ENCODE data around the gene NRP2. TPM values are rescaled to one million over a fixed set of nuclear protein-coding genes. Genes with fewer than 3 reads are reported as not detected.
A peak's percentile ranks its signal among the peaks of the same experiment; 100 is the strongest.

NRP2 gene
- total and polyA plus RNA-seq, 2 of the 13 experiments (the other 11 are each of a cell fraction or from before 2014, with no cell fraction given) = 0.65 to 1.4 TPM

DNA sequence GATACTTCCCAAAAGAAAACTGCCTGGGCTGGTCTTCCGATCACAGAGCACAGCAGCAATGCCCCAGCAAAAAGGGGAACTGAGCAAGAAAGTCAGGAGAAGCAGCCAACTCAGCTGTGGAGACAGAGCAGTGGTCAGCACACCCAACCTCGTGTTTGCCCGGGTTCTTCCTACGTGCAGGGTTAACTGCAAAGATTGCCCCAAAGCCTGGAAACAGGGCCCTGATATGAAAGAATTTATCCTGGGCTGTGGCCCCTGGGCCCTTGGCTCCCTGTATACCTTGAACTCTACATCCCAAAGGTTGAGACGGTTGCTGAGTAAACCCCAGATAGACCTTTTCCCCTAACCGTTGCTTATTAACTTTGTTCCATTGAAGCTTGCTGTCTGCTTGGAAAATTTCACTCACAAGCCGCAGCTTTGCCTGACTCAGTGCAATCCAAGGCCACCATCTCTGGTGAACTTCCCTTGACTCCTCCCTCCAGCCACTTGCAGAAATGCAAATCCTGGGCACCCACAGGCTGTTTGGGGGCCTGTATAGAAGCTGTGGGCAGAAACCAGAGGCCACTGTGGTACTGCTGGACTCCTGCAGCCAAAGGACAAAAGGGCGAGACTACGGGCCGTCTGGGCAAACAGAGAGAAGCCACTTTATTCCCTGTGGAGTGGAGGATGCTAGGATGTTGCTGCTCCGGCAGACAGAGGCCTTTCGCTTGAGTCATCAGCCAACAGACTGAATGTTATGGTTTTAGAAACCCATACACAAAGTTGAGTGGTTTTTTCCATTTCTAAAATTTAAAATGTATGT is 18.2 kb downstream of the NRP2 start (continued):
- TF ChIP-seq ZNF230 (CRISPR knock-in tag; IDR thresholded peaks at IDR 0.05) = no peak
- TF ChIP-seq, protein P1, sequence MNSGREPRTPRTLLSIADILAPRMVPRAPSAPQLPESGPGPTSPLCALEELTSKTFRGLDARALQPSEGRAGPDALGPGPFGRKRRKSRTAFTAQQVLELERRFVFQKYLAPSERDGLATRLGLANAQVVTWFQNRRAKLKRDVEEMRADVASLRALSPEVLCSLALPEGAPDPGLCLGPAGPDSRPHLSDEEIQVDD (CRISPR knock-in tag; IDR thresholded peaks at IDR 0.05; ENCODE audit: borderline replicate concordance) = no peak
- no peak for TF ChIP-seq ARNT2 (CRISPR knock-in tag; IDR thresholded peaks at IDR 0.05; ENCODE audit: low read depth)
- no peak for TF ChIP-seq ZNF34 (CRISPR knock-in tag; IDR thresholded peaks at IDR 0.05; ENCODE audit: borderline replicate concordance)
- TF ChIP-seq KDM5A (IDR thresholded peaks at IDR 0.05; ENCODE audit: borderline replicate concordance, low read length) = no peak
- TF ChIP-seq ZNF235 (CRISPR knock-in tag; IDR thresholded peaks at IDR 0.05; ENCODE audit: borderline replicate concordance) = no peak
- no peak for TF ChIP-seq ZNF30 (CRISPR knock-in tag; IDR thresholded peaks at IDR 0.05)
- TF ChIP-seq, protein P2, sequence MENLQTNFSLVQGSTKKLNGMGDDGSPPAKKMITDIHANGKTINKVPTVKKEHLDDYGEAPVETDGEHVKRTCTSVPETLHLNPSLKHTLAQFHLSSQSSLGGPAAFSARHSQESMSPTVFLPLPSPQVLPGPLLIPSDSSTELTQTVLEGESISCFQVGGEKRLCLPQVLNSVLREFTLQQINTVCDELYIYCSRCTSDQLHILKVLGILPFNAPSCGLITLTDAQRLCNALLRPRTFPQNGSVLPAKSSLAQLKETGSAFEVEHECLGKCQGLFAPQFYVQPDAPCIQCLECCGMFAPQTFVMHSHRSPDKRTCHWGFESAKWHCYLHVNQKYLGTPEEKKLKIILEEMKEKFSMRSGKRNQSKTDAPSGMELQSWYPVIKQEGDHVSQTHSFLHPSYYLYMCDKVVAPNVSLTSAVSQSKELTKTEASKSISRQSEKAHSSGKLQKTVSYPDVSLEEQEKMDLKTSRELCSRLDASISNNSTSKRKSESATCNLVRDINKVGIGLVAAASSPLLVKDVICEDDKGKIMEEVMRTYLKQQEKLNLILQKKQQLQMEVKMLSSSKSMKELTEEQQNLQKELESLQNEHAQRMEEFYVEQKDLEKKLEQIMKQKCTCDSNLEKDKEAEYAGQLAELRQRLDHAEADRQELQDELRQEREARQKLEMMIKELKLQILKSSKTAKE (CRISPR knock-in tag; IDR thresholded peaks at IDR 0.05; ENCODE audit: borderline replicate concordance) = no peak
- TF ChIP-seq TEAD2 (CRISPR knock-in tag; IDR thresholded peaks at IDR 0.05) = peak; percentile 60; the same call in 1 of the 2 replicates
- TF ChIP-seq RXRB (CRISPR knock-in tag; IDR thresholded peaks at IDR 0.05; ENCODE audit: borderline replicate concordance) = peak; percentile 77
- TF ChIP-seq, protein P3, sequence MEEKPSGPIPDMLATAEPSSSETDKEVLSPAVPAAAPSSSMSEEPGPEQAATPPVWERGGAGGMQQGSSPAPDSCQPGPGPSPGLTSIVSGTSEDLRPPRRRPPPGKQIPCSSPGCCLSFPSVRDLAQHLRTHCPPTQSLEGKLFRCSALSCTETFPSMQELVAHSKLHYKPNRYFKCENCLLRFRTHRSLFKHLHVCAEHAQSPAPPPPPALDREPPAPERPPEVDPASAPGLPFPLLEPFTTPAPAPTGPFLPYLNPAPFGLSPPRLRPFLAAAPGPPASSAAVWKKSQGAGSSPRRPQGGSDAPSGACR (CRISPR knock-in tag; IDR thresholded peaks at IDR 0.05) = no peak
- no peak for TF ChIP-seq PHB2 (IDR thresholded peaks at IDR 0.05; ENCODE audit: partially characterized antibody)
- peak in 1 of 2 experiments; percentile 43; a peak in 1 of 4 replicates for TF ChIP-seq EP300 (IDR thresholded peaks at IDR 0.05; ENCODE audit: low read depth in 2 of 2, low read length in 2 of 2)
- TF ChIP-seq EP300 (CRISPR knock-in tag; IDR thresholded peaks at IDR 0.05; ENCODE audit: borderline replicate concordance) = no peak; the same call in 1 of the 2 replicates
- TF ChIP-seq PHF5A (CRISPR knock-in tag; IDR thresholded peaks at IDR 0.05; ENCODE audit: low read depth, unreplicated experiment) = no peak
- TF ChIP-seq ZNF232 (CRISPR knock-in tag; IDR thresholded peaks at IDR 0.05; ENCODE audit: borderline replicate concordance) = no peak
- TF ChIP-seq SIX1 (CRISPR knock-in tag; IDR thresholded peaks at IDR 0.05; ENCODE audit: borderline replicate concordance) = peak; percentile 28; the same call in 1 of the 2 replicates
- no peak for TF ChIP-seq ZNF234 (CRISPR knock-in tag; conservative IDR thresholded peaks at IDR 0.05)
